Astrocyte of the spinal cord (primary cell): ENCODE measurements around the gene EDARADD.

Source experiments
- DNase-seq: peaks from one replicate; pipeline ENCODE4 v3.0.0; 2011; ENCODE audit warnings: low read depth, low spot score
- H3K4me3 ChIP-seq: 2 replicates; pipeline ENCODE4 v1.5.1; 2011; ENCODE audit warnings: low read depth, mild to moderate bottlenecking, low read length, moderate library complexity
- in situ Hi-C: cut with HindIII; loops from 2 replicates; pipeline ENCODE4 v1.10.0; 2017; ENCODE audit warnings: low sequenced_read_pairs
- TF ChIP-seq, protein P1 (sequence below): IDR thresholded peaks from 2 replicates; pipeline ENCODE4 v1.5.1; 2012; ENCODE audit warnings: low read depth, mild to moderate bottlenecking, low read length, inconsistent platforms

EDARADD gene

DNA sequence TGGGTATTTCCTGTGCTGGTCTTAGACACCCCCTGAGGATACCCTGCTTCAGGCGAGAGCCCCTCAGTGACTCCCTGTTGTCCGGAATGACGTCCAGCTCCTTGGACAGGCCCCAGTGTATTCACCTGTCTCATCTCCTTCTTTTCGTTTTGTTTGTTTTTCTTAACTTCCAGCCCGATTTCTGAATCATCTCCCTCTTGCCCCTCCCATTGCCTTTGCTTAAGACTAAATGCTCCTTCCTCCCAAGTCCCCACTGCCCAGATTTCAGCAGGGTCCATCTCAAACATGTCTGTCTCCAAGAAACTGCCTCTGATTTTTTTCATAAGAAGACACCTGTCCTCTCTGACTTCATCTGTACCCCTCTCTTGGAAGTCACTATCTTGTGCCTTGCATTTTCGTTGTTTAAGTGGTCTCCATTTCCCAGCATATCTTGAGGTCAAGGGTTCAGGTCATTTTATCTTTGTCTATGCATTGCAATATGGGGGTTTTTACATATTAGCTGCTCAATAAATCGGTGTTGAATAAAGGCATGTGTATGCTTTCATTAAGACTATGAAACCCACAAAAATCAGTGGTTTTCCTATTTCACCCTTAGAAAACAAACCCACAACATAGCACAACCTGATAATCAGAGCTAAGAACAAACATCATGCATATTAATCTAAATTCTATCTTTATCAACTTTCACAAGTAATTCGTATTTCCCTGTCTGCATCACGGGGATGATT lies 71.3 kb downstream of the EDARADD start:
- DNase-seq = no peak
- in situ Hi-C loops = no loop called here
- TF ChIP-seq, protein P1, sequence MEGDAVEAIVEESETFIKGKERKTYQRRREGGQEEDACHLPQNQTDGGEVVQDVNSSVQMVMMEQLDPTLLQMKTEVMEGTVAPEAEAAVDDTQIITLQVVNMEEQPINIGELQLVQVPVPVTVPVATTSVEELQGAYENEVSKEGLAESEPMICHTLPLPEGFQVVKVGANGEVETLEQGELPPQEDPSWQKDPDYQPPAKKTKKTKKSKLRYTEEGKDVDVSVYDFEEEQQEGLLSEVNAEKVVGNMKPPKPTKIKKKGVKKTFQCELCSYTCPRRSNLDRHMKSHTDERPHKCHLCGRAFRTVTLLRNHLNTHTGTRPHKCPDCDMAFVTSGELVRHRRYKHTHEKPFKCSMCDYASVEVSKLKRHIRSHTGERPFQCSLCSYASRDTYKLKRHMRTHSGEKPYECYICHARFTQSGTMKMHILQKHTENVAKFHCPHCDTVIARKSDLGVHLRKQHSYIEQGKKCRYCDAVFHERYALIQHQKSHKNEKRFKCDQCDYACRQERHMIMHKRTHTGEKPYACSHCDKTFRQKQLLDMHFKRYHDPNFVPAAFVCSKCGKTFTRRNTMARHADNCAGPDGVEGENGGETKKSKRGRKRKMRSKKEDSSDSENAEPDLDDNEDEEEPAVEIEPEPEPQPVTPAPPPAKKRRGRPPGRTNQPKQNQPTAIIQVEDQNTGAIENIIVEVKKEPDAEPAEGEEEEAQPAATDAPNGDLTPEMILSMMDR = no peak
- H3K4me3 ChIP-seq = no peak overlapping the region

- H3K4me3 ChIP-seq = no peak overlapping the region
- DNase-seq = no peak
- TF ChIP-seq, protein P1 = no peak
- in situ Hi-C loops = no loop called here
Observed at GRCh38 chr1:236465959-236466303, 71.8 kb downstream of the EDARADD start.

DNA sequence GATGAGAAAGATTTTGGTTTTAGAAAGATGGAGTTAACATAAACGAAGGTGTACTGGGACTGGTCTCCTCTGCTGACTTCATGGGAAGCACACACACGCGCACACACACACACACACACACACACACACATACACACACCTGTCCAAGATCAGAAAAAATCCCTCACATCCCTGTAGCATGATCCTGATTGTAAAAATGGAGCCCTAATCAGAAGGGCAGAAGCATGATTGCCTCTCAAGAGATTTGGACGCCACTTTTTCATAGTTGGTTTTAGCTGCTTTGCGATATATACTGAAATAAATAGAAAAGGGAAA lies 73.2 kb downstream of the EDARADD start:
- TF ChIP-seq, protein P1 = no peak
- H3K4me3 ChIP-seq = no peak overlapping the region
- DNase-seq = no peak
- in situ Hi-C loops = no loop called here

GRCh38 chr1:236468625-236469024 lies 74.5 kb downstream of the EDARADD start:
- H3K4me3 ChIP-seq = no peak overlapping the region
- no peak for DNase-seq
- in situ Hi-C loops = no loop called here
- TF ChIP-seq, protein P1 = no peak

DNA sequence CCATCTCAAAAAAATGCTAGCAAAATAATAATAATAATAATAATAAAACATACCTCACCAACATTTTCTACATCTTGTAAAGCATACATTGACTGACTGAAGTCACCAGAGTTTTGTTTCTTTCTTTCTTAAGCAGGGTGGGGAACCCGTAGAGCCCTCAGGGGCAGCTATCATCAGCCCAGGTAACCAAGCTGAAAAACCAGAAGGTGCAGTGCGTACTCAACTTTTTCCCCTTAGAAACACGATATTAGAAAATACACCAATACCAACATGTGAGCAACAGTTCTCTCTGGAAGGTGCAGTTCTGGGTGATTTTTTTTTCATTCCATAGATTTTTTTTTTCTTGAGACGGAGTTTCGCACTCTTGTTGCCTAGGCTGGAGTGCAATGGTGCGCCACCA lies 75.4 kb downstream of the EDARADD start:
- H3K4me3 ChIP-seq = no peak overlapping the region
- in situ Hi-C loops = no loop called here
- TF ChIP-seq, protein P1 = no peak
- DNase-seq = no peak

DNA sequence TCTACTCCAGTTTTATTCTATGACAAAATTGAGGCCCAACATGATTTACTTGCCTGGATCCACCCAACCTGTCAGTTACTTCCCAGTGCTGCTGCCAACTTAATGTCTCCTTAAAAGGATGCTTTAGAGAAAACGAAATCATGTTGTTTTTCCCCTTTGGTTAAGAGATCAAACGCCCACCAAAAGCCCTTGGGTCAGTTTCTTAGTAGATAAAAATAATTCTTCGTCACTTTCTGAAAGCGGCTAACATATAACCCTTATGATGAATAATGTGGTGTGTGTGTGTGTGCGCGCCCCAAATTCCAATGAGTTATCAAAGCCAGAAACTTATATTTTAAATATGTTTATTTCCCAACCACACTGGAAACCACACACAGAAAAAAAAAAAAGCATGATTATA lies 77.0 kb downstream of the EDARADD start:
- TF ChIP-seq, protein P1 = no peak
- H3K4me3 ChIP-seq = no peak overlapping the region
- in situ Hi-C loops = no loop called here
- DNase-seq = no peak

DNA sequence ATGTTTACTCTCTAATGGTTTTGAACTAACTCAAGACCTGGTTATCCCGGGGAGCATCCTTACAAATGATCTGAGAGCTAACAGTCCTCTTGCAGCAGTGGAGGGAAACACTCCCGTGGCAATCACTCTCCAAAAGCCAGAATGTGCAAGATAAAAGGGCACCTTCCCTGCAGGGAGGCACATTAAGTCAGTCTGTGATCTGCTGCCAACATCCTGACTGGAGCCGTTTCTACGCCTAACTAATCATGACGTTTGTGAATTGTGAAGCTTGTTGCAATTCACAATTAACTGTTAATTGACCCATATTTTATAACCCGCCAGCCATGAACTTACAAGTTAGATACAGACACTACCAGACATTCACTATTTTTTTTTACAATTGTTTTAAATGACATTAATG lies 77.6 kb downstream of the EDARADD start:
- H3K4me3 ChIP-seq = no peak overlapping the region
- TF ChIP-seq, protein P1 = no peak
- in situ Hi-C loops = no loop called here

More for the DNA sequence above, 77.6 kb downstream of the EDARADD start:
- no peak for DNase-seq
